ENCODE data around the gene TENT4B. TPM values are rescaled to one million over a fixed set of nuclear protein-coding genes. Genes with fewer than 3 reads are reported as not detected.

TENT4B gene
- total and polyA plus RNA-seq, 2 experiments from 2014 or later, result 7.7 to 14.8 TPM

DNA sequence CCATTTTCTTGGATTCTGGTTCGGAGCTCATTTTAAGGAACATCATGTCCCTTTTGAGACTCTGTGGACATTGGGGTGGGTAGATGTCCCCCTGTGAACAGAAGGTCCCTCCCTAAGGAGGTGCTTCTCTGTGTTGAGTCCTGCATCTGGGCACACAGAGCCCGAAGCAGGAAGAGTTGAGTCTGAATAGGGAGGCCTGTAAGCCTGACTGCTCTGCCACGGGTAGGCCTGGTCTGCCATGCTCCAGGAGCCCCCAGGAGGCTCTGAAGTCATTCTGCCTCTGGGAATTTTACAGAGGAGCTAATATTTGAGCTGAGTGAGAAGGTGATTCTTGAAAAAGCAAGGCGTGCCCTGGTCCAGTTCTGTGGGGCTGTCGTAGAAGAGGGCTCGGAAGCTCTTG lies 50.6 kb downstream of the TENT4B start:
- Histone ChIP-seq H3K9me3 (ENCODE audit: low read depth) (no peaks in the 10 kb centered on the region), H3K27ac (peak overlapping the region; percentile 90), H2AFZ (no peak overlapping the region), H3K4me1 (ENCODE audit: insufficient read depth) (peaks cover 36% of the 10 kb centered on the region), H3K9me2 (replicated peaks; ENCODE audit: insufficient read depth) (no peaks in the 10 kb centered on the region), H4K20me1 (ENCODE audit: insufficient read depth, poor library complexity, severe bottlenecking) (peaks cover 19% of the 10 kb centered on the region), H3K27me3 (no peaks in the 10 kb centered on the region), H3K79me2 (peaks cover 90% of the 10 kb centered on the region), H3K36me3 (replicated peaks; ENCODE audit: insufficient read depth, low read depth) (no peaks in the 10 kb centered on the region), H3K4me2 (peak overlapping the region; percentile 60), H3K4me3 (no peak overlapping the region)
- DNase-seq (ENCODE audit: low spot score), result no peak
- 81% methylated on average over 6 of the region's 6 CpGs for WGBS (ENCODE audit: low lambda C conversion rate, missing lambda C conversion rate)
- no peak for TF ChIP-seq EZH2phosphoT487 (IDR thresholded peaks at IDR 0.05; ENCODE audit: low read depth, severe bottlenecking, unreplicated experiment)

DNA sequence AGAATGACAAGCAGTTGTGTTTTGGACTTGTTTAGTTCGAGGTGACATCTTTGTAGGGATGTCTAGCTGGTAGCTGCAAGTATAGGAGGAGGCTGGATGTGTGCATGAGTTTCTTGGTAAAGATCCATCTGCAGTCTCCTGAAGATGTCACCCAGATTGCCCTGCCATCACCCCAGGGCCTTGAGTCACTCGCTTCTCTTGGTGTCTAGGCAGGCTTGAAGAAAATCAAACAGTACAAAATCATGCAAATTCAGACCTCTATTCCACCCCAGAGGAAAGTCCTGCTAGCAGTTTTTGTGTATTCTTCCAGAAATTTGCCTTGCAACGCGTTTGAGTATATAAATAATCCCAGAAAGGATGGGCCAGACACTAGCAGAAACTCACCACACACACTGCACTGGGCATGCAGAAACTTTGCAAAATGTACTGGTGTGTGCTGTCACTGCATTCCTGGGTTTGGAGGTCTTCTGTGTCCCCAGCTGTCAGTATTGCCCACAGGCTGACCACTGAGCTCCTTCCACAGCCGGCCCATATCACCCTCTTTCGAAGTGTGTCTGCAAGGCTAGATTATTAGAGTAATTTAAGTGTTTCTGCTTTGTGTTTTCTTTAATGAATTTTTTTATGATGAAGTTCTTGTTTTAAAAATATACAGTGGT lies 51.5 kb downstream of the TENT4B start:
- Histone ChIP-seq H3K27ac (peak overlapping the region; percentile 90), H2AFZ (no peak overlapping the region), H3K27me3 (no peaks in the 10 kb centered on the region), H3K4me3 (no peak overlapping the region), H3K9me3 (ENCODE audit: low read depth) (no peaks in the 10 kb centered on the region), H3K4me2 (peak overlapping the region; percentile 60), H3K4me1 (ENCODE audit: insufficient read depth) (peaks cover 45% of the 10 kb centered on the region), H3K36me3 (replicated peaks; ENCODE audit: insufficient read depth, low read depth) (no peaks in the 10 kb centered on the region), H3K79me2 (peaks cover 90% of the 10 kb centered on the region), H3K9me2 (replicated peaks; ENCODE audit: insufficient read depth) (no peaks in the 10 kb centered on the region), H4K20me1 (ENCODE audit: insufficient read depth, poor library complexity, severe bottlenecking) (peaks cover 23% of the 10 kb centered on the region)
- TF ChIP-seq EZH2 (IDR thresholded peaks at IDR 0.05; ENCODE audit: borderline replicate concordance) (no peak), EZH2phosphoT487 (IDR thresholded peaks at IDR 0.05; ENCODE audit: low read depth, severe bottlenecking, unreplicated experiment) (no peak)
- TF ChIP-seq, protein P1, sequence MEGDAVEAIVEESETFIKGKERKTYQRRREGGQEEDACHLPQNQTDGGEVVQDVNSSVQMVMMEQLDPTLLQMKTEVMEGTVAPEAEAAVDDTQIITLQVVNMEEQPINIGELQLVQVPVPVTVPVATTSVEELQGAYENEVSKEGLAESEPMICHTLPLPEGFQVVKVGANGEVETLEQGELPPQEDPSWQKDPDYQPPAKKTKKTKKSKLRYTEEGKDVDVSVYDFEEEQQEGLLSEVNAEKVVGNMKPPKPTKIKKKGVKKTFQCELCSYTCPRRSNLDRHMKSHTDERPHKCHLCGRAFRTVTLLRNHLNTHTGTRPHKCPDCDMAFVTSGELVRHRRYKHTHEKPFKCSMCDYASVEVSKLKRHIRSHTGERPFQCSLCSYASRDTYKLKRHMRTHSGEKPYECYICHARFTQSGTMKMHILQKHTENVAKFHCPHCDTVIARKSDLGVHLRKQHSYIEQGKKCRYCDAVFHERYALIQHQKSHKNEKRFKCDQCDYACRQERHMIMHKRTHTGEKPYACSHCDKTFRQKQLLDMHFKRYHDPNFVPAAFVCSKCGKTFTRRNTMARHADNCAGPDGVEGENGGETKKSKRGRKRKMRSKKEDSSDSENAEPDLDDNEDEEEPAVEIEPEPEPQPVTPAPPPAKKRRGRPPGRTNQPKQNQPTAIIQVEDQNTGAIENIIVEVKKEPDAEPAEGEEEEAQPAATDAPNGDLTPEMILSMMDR (IDR thresholded peaks at IDR 0.05; ENCODE audit: poor library complexity), result no peak
- DNase-seq (ENCODE audit: low spot score), result no peak
- 84% methylated on average over 6 of the region's 6 CpGs for WGBS (ENCODE audit: low lambda C conversion rate, missing lambda C conversion rate)

DNA sequence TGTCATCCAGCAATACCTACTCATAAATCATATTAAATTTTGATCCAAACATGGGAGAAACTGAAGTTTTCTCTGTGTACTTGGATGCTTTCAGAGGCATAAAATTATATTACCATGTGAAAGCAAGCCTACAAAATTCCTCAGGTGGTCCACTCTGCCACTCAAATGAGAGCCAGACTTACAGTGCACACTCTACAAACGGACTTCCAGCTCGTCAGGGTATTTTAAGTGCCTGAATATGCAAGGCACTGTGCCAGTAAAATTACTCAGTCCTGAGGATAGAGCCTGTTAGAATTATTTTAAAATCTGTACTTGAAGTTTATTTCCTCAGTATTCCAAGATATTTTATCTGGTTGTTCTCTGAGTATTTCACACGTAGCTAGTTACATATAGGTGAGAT lies 54.5 kb downstream of the TENT4B start:
- Histone ChIP-seq H3K79me2 (peaks cover 79% of the 10 kb centered on the region), H3K4me3 (no peak overlapping the region), H3K27me3 (no peaks in the 10 kb centered on the region), H3K4me2 (no peak overlapping the region), H3K9me3 (ENCODE audit: low read depth) (no peaks in the 10 kb centered on the region), H3K27ac (no peak overlapping the region), H4K20me1 (ENCODE audit: insufficient read depth, poor library complexity, severe bottlenecking) (peaks cover 23% of the 10 kb centered on the region), H2AFZ (no peak overlapping the region), H3K9me2 (replicated peaks; ENCODE audit: insufficient read depth) (no peaks in the 10 kb centered on the region), H3K4me1 (ENCODE audit: insufficient read depth) (peaks cover 54% of the 10 kb centered on the region), H3K36me3 (replicated peaks; ENCODE audit: insufficient read depth, low read depth) (no peaks in the 10 kb centered on the region)
- TF ChIP-seq EZH2 (IDR thresholded peaks at IDR 0.05; ENCODE audit: borderline replicate concordance), result no peak
- TF ChIP-seq, protein P1 (IDR thresholded peaks at IDR 0.05; ENCODE audit: poor library complexity), result no peak
- no peak for TF ChIP-seq EZH2phosphoT487 (IDR thresholded peaks at IDR 0.05; ENCODE audit: low read depth, severe bottlenecking, unreplicated experiment)
- 79% methylated on average over 3 of the region's 3 CpGs for WGBS (ENCODE audit: low lambda C conversion rate, missing lambda C conversion rate)
- no peak for DNase-seq (ENCODE audit: low spot score)

DNA sequence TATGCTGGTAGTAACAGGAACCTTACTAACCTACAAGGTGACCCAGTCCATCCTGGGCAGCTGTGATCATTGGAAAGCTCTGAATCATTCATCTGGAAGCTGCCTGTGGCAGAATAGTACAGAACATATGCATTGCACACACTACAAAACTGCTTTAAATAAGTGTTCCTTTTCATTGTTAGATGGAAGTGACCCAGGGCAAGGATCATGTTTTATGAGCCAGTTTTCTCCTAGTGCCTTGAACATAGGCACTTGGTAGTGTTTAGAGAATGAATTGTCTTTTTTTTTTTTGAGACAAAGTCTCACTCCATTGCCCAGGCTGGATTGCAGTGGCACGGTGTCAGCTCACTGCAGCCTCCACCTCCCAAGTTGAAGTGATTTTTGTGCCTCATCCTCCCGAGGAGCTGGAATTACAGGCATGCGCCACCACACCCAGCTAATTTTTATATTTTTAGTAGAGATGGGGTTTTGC lies 55.4 kb downstream of the TENT4B start:
- H3K4me2 ChIP-seq, result peak overlapping the region; percentile 36
- H2AFZ ChIP-seq, result no peak overlapping the region
- no peaks in the 10 kb centered on the region for H3K9me3 ChIP-seq (ENCODE audit: low read depth)
- peaks cover 23% of the 10 kb centered on the region for H4K20me1 ChIP-seq (ENCODE audit: insufficient read depth, poor library complexity, severe bottlenecking)
- no peak for DNase-seq (ENCODE audit: low spot score)
- H3K4me1 ChIP-seq (ENCODE audit: insufficient read depth), result peaks cover 48% of the 10 kb centered on the region
- no peaks in the 10 kb centered on the region for H3K27me3 ChIP-seq
- 56% methylated on average over 3 of the region's 3 CpGs for WGBS (ENCODE audit: low lambda C conversion rate, missing lambda C conversion rate)
- H3K9me2 ChIP-seq (replicated peaks; ENCODE audit: insufficient read depth), result no peaks in the 10 kb centered on the region
- no peak overlapping the region for H3K4me3 ChIP-seq
- H3K36me3 ChIP-seq (replicated peaks; ENCODE audit: insufficient read depth, low read depth), result no peaks in the 10 kb centered on the region
- no peak for TF ChIP-seq EZH2phosphoT487 (IDR thresholded peaks at IDR 0.05; ENCODE audit: low read depth, severe bottlenecking, unreplicated experiment)
- no peak for TF ChIP-seq EZH2 (IDR thresholded peaks at IDR 0.05; ENCODE audit: borderline replicate concordance)
- TF ChIP-seq, protein P1 (IDR thresholded peaks at IDR 0.05; ENCODE audit: poor library complexity), result no peak
- H3K79me2 ChIP-seq, result peaks cover 79% of the 10 kb centered on the region
- peak overlapping the region; percentile 32 for H3K27ac ChIP-seq

Measured in hepatocyte (in vitro differentiated cells).